GM18909 (cell line): ENCODE data around the gene KRT85.
"Not testable (repeated sequence)": the region's sequence is repeated elsewhere in the genome, so short reads cannot be mapped to it uniquely, and the experiment has no call there.

ENCODE experiments used
- ATAC-seq: cut with Tn5 transposase; IDR thresholded peaks from one replicate; pipeline ENCODE4 v1.9.1; 2021; ENCODE audit warnings: mild to moderate bottlenecking; ENCODE audit not compliant: unreplicated experiment, poor library complexity

The KRT85 gene

GRCh38 chr12:52366738-52367485 is at the start of gene KRT85:
TSS of gene KRT85 (minus strand) at chr12:52367481. CDS start at chr12:52367405, 76 bp downstream.
- no peak for ATAC-seq

GRCh38 chr12:52416795-52417194 is 49.5 kb upstream of the KRT85 start:
- no peak for ATAC-seq

- ATAC-seq, result no peak
These were observed 48.8 kb upstream of the KRT85 start for GRCh38 chr12:52415870-52416750.

GRCh38 chr12:52414936-52415335 is 47.7 kb upstream of the KRT85 start:
- ATAC-seq, result no peak

- ATAC-seq, result no peak
These were observed 46.6 kb upstream of the KRT85 start for GRCh38 chr12:52413782-52414345.

GRCh38 chr12:52413202-52413601 is 45.9 kb upstream of the KRT85 start:
- no peak for ATAC-seq

GRCh38 chr12:52411815-52412214 is 44.5 kb upstream of the KRT85 start:
- ATAC-seq, result no peak

GRCh38 chr12:52410589-52411248 is 43.4 kb upstream of the KRT85 start:
- ATAC-seq, result not testable (repeated sequence)

GRCh38 chr12:52407918-52408317 is 40.6 kb upstream of the KRT85 start:
- ATAC-seq, result no peak

GRCh38 chr12:52405922-52406385 is 38.7 kb upstream of the KRT85 start, which contains the start of gene KRT82:
TSS of gene KRT82 (minus strand) at chr12:52406335. CDS start at chr12:52406277, 58 bp downstream.
- ATAC-seq, result no peak

- ATAC-seq, result no peak
These were observed 37.7 kb upstream of the KRT85 start for GRCh38 chr12:52404951-52405350.

- no peak for ATAC-seq
These were observed 36.3 kb upstream of the KRT85 start for GRCh38 chr12:52403561-52403960.

- ATAC-seq, result no peak
These were observed 35.7 kb upstream of the KRT85 start for GRCh38 chr12:52402873-52403540.

GRCh38 chr12:52402377-52402776 is 35.1 kb upstream of the KRT85 start:
- no peak for ATAC-seq

GRCh38 chr12:52401926-52402325 is 34.6 kb upstream of the KRT85 start:
- ATAC-seq, result no peak

GRCh38 chr12:52401526-52401925 is 34.2 kb upstream of the KRT85 start:
- no peak for ATAC-seq

- no peak for ATAC-seq
These were observed 33.6 kb upstream of the KRT85 start for GRCh38 chr12:52400906-52401305.

- ATAC-seq, result no peak
These were observed 32.5 kb upstream of the KRT85 start for GRCh38 chr12:52399756-52400155.

- ATAC-seq, result no peak
These were observed 30.9 kb upstream of the KRT85 start for GRCh38 chr12:52398176-52398575.

- ATAC-seq, result no peak
These were observed 29.4 kb upstream of the KRT85 start for GRCh38 chr12:52396656-52397055.
